ENCODE data around the gene FAM83G. TPM values are rescaled to one million over a fixed set of nuclear protein-coding genes. Genes with fewer than 3 reads are reported as not detected.
A peak's percentile ranks its signal among the peaks of the same experiment; 100 is the strongest.

Gene FAM83G
- total and polyA plus RNA-seq, 8 donors = 5.6 to 12.9 (median 9.4) TPM

- no peaks in the 10 kb centered on the region for H3K36me3 ChIP-seq
- no peak for DNase-seq
- TF ChIP-seq CTCF (IDR thresholded peaks at IDR 0.05) = no peak
- FAIRE-seq = no peak
- intact Hi-C loops (cut with DNase I) = no loop called here
- 86 to 90% methylated on average over 14 of the region's 14 CpGs for WGBS, 2 donors
- H3K9me3 ChIP-seq = no peaks in the 10 kb centered on the region
- ATAC-seq = no peak
- H3K27me3 ChIP-seq = no peaks in the 10 kb centered on the region
- no peak overlapping the region for H3K27ac ChIP-seq
- no peak overlapping the region for H3K4me3 ChIP-seq
- H3K4me1 ChIP-seq = peaks cover 2 to 5% (median 3%) of the 10 kb centered on the region in 3 donors
Measured at GRCh38 chr17:18953231-18953728, 51.3 kb downstream of the FAM83G start.

GRCh38 chr17:18951941-18952842 lies 52.4 kb downstream of the FAM83G start, which contains the start of gene SLC5A10:
Gene SLC5A10 (plus strand): TSS chr17:18952165. CDS start chr17:18952206, 41 bp downstream.
- Histone ChIP-seq H3K9me3 (no peaks in the 10 kb centered on the region), H3K36me3 (no peaks in the 10 kb centered on the region), H3K4me3 (no peak within 1 kb of the TSS), H3K27me3 (no peaks in the 10 kb centered on the region), H3K4me1 (peaks cover 2 to 5% (median 3%) of the 10 kb centered on the region in 3 donors), H3K27ac (peak within 1 kb of the TSS in 1 of 4 donors; percentile 74)
- FAIRE-seq (no peak), ATAC-seq (no peak), DNase-seq (no peak)
- intact Hi-C loops (cut with DNase I) = no loop called here
- no peak for TF ChIP-seq CTCF (IDR thresholded peaks at IDR 0.05)
- 78 to 87% methylated on average over 16 to 17 of the region's 17 CpGs for WGBS, 2 donors

GRCh38 chr17:18950944-18951905 lies 53.3 kb downstream of the FAM83G start:
- intact Hi-C loops (cut with DNase I) = no loop called here

GRCh38 chr17:18950346-18950745 lies 54.2 kb downstream of the FAM83G start:
- no peaks in the 10 kb centered on the region for H3K27me3 ChIP-seq
- intact Hi-C loops (cut with DNase I) = no loop called here
- DNase-seq (no peak), FAIRE-seq (no peak), ATAC-seq (no peak)
- TF ChIP-seq CTCF (IDR thresholded peaks at IDR 0.05) = no peak
- H3K9me3 ChIP-seq = no peaks in the 10 kb centered on the region
- no peak overlapping the region for H3K4me3 ChIP-seq
- peak overlapping the region in 3 of 4 donors; percentile 46 to 74 (median 62) for H3K27ac ChIP-seq
- peaks cover 2 to 5% (median 3%) of the 10 kb centered on the region in 3 donors for H3K4me1 ChIP-seq
- no peaks in the 10 kb centered on the region for H3K36me3 ChIP-seq
- 48 to 52% methylated on average over 4 of the region's 4 CpGs for WGBS, 2 donors

More at GRCh38 chr17:18950944-18951905, 53.3 kb downstream of the FAM83G start:
- H3K27me3 ChIP-seq = no peaks in the 10 kb centered on the region
- WGBS, 2 donors = 54 to 56% methylated on average over 34 of the region's 34 CpGs
- H3K9me3 ChIP-seq = no peaks in the 10 kb centered on the region
- ATAC-seq = peak; percentile 84 to 89 (median 88)
- no peaks in the 10 kb centered on the region for H3K36me3 ChIP-seq
- peak in 3 of 6 donors; percentile 52 to 73 (median 61) for DNase-seq
- H3K4me1 ChIP-seq = peaks cover 2 to 5% (median 3%) of the 10 kb centered on the region in 3 donors
- peak overlapping the region in 3 of 4 donors; percentile 46 to 74 (median 62) for H3K27ac ChIP-seq
- no peak for FAIRE-seq
- TF ChIP-seq CTCF (IDR thresholded peaks at IDR 0.05) = no peak
- H3K4me3 ChIP-seq = no peak overlapping the region

Measured in pancreas (tissue), 10 donors.